SH-SY5Y (cell line): Measurements from ENCODE around the gene SMAP2.

Experiments used
- GATA2 ChIP-seq: IDR thresholded peaks from 2 replicates; pipeline ENCODE4 v1.6.1; 2011; ENCODE audit warnings: mild to moderate bottlenecking, low read depth, low read length
- GATA3 ChIP-seq: IDR thresholded peaks from 2 replicates; pipeline ENCODE4 v1.6.1; 2011; ENCODE audit warnings: low read depth, mild to moderate bottlenecking, low read length, moderate library complexity

DNA sequence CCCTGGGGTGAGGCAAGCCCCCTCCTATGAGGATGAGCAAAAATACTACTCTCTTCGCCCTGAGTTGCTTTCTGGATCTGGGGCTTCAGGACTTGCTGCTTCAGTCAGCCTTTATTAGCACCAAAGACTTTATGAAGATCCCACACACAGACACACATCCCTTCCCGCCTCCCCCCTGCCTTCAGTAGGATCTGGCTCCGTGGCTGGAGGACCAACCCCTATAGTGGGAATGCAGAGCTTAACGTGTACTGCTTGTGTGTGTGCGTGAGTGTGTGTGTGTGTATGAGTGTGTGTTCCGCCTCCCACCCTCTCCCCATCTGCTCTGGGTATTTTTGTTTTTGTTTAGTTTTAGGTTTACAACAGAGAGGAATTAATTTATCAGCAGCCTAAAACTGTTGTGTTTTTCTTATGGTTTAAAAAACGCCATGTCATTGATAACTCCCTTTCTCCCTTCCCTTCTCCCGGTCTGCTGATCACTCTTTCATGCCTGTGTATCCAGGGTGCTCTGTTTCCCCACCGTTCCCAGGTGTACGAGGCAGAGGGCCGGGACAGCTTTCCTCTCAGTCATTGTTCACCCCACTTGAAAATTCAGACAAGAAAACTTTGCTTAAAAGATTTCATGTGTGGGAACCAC lies 49.2 kb downstream of the SMAP2 start:
- no peak for TF ChIP-seq GATA3
- no peak for TF ChIP-seq GATA2
